Measurements from ENCODE around the gene ELF2.

GRCh38 chr4:139030614-139031235, 146.3 kb downstream of the ELF2 start:
- TF ChIP-seq CTCF (IDR thresholded peaks at IDR 0.05): peak; percentile 93
- no peak for TF ChIP-seq EZH2 (IDR thresholded peaks at IDR 0.05)
